ENCODE data around the gene AGO4. TPM values are rescaled to one million over a fixed set of nuclear protein-coding genes. Genes with fewer than 3 reads are reported as not detected.
"Not testable (repeated sequence)": the region's sequence is repeated elsewhere in the genome, so short reads cannot be mapped to it uniquely, and the experiment has no call there.

The AGO4 gene
- total RNA-seq, 1 experiment from 2014 or later: 7.0 TPM

DNA sequence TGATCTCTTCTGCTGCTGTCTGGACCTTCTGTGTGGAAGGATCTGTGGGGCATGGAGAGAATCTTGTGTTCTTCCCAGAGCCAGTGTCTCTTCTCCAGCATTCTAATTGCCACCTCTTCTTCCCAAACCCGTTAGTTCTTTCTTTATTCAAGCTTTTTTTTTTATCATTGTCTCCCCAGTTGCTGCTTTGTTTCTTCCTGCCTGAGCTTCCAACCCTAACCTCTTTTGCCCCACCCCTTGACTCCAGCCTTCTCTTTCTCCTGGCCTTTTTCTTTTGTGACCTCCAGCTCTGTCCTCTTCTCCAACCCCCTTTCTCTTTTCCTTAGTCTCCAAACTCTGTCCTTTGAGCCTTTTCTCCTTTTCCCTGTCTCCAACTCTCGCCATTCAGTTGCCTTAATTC is 79.7 kb downstream of the AGO4 start:
- H3K9me3 ChIP-seq (ENCODE audit: low read depth, low read length, poor library complexity, severe bottlenecking): no peaks in the 10 kb centered on the region
- no peak overlapping the region for H3K4me3 ChIP-seq (ENCODE audit: low read depth, low read length, poor library complexity, severe bottlenecking)
- peaks cover 22% of the 10 kb centered on the region for H3K4me1 ChIP-seq (ENCODE audit: insufficient read depth, low read length, poor library complexity, severe bottlenecking)
- H3K27me3 ChIP-seq (replicated peaks; ENCODE audit: insufficient read depth, low read depth, low read length, poor library complexity): no peaks in the 10 kb centered on the region
- peaks cover 19% of the 10 kb centered on the region for H3K36me3 ChIP-seq (ENCODE audit: insufficient read depth, low read length, poor library complexity, severe bottlenecking)
- TF ChIP-seq, protein P1, sequence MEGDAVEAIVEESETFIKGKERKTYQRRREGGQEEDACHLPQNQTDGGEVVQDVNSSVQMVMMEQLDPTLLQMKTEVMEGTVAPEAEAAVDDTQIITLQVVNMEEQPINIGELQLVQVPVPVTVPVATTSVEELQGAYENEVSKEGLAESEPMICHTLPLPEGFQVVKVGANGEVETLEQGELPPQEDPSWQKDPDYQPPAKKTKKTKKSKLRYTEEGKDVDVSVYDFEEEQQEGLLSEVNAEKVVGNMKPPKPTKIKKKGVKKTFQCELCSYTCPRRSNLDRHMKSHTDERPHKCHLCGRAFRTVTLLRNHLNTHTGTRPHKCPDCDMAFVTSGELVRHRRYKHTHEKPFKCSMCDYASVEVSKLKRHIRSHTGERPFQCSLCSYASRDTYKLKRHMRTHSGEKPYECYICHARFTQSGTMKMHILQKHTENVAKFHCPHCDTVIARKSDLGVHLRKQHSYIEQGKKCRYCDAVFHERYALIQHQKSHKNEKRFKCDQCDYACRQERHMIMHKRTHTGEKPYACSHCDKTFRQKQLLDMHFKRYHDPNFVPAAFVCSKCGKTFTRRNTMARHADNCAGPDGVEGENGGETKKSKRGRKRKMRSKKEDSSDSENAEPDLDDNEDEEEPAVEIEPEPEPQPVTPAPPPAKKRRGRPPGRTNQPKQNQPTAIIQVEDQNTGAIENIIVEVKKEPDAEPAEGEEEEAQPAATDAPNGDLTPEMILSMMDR (conservative IDR thresholded peaks at IDR 0.05; ENCODE audit: low read depth, low read length): no peak
- no peak for TF ChIP-seq EZH2 (IDR thresholded peaks at IDR 0.05; ENCODE audit: borderline replicate concordance, low read depth, low read length, poor library complexity, severe bottlenecking)
- peak overlapping the region; percentile 16 for H3K27ac ChIP-seq (ENCODE audit: low read depth, low read length, poor library complexity, severe bottlenecking)
- DNase-seq (ENCODE audit: low spot score): no peak
- intact Hi-C loops (cut with micrococcal nuclease; ENCODE audit: unreplicated experiment): no loop called here
- no TSS peak for BruUV-seq (replicated peaks)
- CTCF ChIA-PET: no interaction called here
- POLR2A ChIA-PET (ENCODE audit: low non-redundant PET): no interaction called here

DNA sequence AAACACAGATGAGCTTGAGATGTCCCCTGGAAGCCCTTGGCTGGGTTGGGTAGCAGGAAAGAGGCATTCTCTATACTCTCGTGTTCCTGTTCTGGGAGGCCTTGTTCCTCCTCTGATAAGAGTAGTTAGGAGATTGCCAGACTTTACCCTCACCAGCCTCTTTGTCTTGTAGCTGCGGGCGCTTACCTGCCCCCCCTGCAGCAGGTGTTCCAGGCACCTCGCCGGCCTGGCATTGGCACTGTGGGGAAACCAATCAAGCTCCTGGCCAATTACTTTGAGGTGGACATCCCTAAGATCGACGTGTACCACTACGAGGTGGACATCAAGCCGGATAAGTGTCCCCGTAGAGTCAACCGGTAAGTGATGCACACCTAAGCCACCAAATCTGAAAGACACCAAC is 80.4 kb downstream of the AGO4 start:
- peaks cover 22% of the 10 kb centered on the region for H3K4me1 ChIP-seq (ENCODE audit: insufficient read depth, low read length, poor library complexity, severe bottlenecking)
- CTCF ChIA-PET: no interaction called here
- POLR2A ChIA-PET (ENCODE audit: low non-redundant PET): no interaction called here
- H3K9me3 ChIP-seq (ENCODE audit: low read depth, low read length, poor library complexity, severe bottlenecking): no peaks in the 10 kb centered on the region
- no peak overlapping the region for H3K27ac ChIP-seq (ENCODE audit: low read depth, low read length, poor library complexity, severe bottlenecking)
- H3K36me3 ChIP-seq (ENCODE audit: insufficient read depth, low read length, poor library complexity, severe bottlenecking): peaks cover 27% of the 10 kb centered on the region
- no peak overlapping the region for H3K4me3 ChIP-seq (ENCODE audit: low read depth, low read length, poor library complexity, severe bottlenecking)
- H3K27me3 ChIP-seq (replicated peaks; ENCODE audit: insufficient read depth, low read depth, low read length, poor library complexity): no peaks in the 10 kb centered on the region
- BruUV-seq (replicated peaks): no TSS peak
- DNase-seq (ENCODE audit: low spot score): no peak
- intact Hi-C loops (cut with micrococcal nuclease; ENCODE audit: unreplicated experiment): no loop called here
- TF ChIP-seq, protein P1 (conservative IDR thresholded peaks at IDR 0.05; ENCODE audit: low read depth, low read length): no peak
- TF ChIP-seq EZH2 (IDR thresholded peaks at IDR 0.05; ENCODE audit: borderline replicate concordance, low read depth, low read length, poor library complexity, severe bottlenecking): no peak

DNA sequence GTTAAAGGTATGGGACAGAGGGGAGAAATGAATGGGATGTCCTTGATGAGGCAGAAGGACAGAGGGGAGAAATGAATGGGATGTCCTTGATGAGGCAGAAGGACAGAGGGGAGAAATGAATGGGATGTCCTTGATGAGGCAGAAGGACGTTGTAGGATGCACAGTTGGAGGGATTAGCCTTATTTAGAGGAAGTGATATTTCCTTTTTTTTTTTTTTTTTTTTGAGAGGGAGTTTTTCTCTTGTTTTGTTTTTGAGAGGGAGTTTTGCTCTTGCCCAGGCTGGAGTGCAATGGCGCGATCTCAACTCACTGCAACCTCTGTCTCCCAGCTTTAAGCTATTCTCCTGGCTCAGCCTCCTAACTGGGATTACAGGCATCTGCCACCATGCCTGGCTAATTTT is 81.2 kb downstream of the AGO4 start:
- DNase-seq (ENCODE audit: low spot score); H3K27me3 ChIP-seq (replicated peaks; ENCODE audit: insufficient read depth, low read depth, low read length, poor library complexity); H3K27ac ChIP-seq (ENCODE audit: low read depth, low read length, poor library complexity, severe bottlenecking); POLR2A ChIA-PET (ENCODE audit: low non-redundant PET); CTCF ChIA-PET; BruUV-seq (replicated peaks); H3K9me3 ChIP-seq (ENCODE audit: low read depth, low read length, poor library complexity, severe bottlenecking); intact Hi-C loops (cut with micrococcal nuclease; ENCODE audit: unreplicated experiment); H3K4me3 ChIP-seq (ENCODE audit: low read depth, low read length, poor library complexity, severe bottlenecking): not testable (repeated sequence)
- Histone ChIP-seq H3K4me1 (ENCODE audit: insufficient read depth, low read length, poor library complexity, severe bottlenecking) (peaks cover 21% of the 10 kb centered on the region), H3K36me3 (ENCODE audit: insufficient read depth, low read length, poor library complexity, severe bottlenecking) (peaks cover 34% of the 10 kb centered on the region)

Data from A673 (cell line).